Measurements from ENCODE around the gene ABHD12. TPM values are rescaled to one million over a fixed set of nuclear protein-coding genes. Genes with fewer than 3 reads are reported as not detected.

The ABHD12 gene
- total RNA-seq, 1 donor from 2014 or later: 25.9 TPM

DNA sequence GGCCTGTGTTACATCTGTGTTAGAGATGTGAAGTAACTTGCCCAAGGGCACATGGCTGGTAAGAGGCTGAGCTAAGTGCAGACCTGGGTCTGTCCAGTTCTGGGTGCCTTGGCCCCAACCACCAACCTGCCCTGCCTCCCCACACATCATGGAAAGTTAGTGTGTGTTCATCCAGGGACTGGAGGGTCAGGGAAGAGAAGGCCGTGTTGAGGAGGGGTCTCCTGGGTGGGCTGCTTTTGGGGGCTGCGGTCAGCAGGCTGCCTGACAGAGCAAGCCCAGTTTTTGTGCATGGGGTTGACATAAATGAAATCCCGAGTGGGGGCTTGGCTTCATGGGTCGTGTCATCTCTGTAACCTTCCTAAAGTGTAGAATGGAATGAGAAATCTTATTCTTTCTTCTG is 131.8 kb downstream of the ABHD12 start:
- no peak for DNase-seq (ENCODE audit: low read depth, low spot score)

DNA sequence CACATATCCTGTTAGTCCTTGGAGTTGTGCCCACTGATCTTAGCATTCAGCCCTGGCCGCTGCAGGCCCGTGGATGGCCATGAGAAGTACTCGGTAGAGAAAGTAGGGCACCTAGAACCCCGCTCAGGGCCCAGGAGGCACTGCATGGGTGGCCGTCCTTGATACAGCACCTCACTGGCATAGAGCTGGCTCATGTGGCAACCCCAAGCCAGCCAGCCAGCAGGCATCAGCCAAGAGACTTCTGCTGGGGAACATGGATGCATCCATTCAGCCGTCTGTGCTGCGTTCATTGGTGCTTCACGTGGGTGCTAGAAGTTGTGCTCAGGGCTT is 132.2 kb downstream of the ABHD12 start:
- no peak for DNase-seq (ENCODE audit: low read depth, low spot score)

DNA sequence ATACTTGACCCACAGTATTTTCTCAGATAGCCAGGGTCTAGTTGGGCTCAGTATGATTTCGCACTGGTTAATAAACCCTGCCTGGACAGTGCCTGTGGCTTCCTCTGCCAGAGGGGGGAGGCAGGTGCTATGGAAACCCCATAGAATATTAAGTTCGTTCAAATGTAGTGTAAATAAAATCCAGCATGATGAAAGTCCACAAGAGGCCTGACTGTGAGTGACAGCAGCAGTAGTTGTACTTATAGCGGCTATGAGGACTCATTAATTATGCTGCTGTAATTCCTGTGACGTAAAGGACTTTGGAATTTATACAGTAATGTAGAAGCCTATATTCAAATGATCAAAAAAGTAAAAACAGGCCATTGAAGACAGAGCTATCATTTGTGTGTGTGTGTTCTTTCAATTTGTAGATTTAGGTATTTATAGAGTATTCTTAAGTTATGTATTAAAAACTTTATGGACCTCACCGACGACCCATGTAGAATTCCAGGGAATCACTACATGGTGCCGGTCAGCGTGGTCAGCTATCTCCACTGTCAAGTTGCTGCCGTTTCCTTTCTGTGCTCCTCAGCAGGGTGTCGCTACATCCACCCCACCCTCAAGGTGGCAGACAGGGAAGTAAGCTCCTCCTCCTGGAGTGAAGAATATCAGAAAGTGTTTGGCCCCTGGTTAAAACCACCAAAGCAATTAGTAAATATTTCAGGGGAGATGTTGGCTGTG is 132.7 kb downstream of the ABHD12 start:
- DNase-seq (ENCODE audit: low read depth, low spot score): no peak

DNA sequence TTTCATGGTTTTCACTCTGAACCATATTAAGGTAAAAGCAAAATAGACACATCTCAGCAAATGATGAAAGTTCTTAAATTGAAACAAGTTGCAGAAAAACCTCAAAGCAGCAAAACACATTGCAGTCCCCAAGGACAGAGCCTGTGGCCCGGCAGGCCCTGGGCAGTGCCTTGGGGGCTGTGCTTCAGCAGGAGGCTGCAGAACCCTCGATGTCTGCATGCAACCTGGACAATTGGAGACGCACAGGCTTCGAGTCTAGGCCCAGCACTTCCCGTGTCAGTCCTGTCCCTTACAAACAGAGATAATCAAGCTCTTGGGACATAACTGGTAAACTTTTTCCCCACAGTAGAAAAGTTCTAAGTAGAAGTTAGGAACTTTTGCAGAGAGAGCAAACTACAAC is 133.5 kb downstream of the ABHD12 start:
- DNase-seq (ENCODE audit: low read depth, low spot score): no peak

DNA sequence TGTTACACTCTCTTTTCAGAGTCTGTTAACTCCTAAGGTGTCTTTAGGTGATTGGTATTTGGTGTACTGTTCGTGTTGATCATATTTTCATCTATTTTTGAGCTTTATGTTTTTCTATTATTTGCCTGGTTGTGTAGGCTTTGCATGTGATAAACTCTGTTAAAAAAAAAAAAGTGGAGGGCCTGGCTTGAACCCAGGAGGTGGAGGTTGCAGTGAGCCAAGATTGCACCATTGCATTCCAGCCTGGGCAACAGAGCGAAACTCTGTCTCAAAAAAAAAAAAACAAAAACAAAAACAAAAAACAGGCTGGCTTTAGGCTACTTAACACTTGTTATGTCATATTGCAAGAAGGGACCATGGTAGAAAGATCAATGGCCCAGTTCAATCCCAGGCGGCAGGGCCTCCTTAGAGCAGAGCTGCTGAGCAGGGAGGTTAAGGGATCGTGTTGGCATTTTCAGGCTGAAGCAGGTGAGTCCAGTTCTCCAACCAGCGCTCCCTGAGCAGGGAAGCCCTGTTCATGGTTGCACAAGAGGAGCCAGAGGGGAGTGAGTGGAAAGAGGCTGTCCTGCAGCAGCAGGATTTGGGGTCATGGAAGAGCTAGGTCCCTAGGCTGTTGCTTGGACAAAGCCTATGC is 134.3 kb downstream of the ABHD12 start:
- DNase-seq (ENCODE audit: low read depth, low spot score): no peak

DNA sequence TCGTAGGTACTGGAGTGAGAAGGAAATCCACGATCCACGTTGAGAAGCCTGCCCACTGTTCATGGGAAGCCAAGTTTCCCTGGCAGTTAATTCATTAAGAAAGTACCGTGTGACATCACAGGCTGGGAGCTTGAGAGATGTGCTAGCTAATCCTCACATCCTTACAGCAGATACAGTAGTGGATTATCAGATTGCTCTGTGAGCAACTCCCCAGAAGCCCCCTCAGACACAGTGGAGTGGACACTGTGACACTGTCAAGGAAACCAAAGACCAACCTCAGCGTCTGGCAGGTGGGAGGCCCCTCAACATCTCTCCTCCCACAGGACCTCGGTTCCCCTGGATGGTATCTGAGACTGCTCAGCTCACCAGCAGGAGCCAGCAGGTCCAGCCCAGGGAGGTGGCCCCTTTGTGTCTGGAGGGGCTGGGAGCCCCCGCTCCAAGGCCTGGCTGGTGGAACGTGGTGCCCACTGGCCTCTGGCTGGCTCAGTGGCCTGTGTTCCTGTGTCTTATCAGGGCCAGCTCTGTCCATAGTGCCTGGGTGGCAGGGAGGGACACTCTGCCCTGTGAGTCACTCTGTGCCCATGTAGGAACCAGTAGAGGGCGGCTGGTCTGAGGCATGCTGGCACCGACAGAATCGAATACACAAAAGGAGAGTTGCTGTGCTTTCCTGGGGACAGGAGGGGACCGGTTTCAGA is 135.5 kb downstream of the ABHD12 start:
- no peak for DNase-seq (ENCODE audit: low read depth, low spot score)

DNA sequence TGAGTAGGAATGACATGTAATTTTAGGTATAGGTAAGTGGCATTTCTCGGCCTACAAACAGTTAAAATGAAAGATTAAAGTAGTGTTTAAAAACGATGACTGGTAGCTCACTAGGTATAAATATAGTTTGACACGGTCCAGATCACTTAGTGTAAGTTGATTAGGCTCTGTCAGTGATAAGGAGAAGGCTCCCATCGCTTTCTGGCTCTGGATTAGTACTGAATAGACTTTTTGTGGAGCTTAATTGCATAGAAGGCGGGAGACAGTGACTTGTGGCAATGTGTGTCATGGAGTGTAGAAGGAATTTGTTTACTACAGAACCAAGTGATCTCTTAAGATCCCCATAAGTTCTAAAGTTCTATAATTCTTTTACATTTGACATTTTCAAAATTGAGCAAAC is 136.1 kb downstream of the ABHD12 start:
- DNase-seq (ENCODE audit: low read depth, low spot score): no peak

DNA sequence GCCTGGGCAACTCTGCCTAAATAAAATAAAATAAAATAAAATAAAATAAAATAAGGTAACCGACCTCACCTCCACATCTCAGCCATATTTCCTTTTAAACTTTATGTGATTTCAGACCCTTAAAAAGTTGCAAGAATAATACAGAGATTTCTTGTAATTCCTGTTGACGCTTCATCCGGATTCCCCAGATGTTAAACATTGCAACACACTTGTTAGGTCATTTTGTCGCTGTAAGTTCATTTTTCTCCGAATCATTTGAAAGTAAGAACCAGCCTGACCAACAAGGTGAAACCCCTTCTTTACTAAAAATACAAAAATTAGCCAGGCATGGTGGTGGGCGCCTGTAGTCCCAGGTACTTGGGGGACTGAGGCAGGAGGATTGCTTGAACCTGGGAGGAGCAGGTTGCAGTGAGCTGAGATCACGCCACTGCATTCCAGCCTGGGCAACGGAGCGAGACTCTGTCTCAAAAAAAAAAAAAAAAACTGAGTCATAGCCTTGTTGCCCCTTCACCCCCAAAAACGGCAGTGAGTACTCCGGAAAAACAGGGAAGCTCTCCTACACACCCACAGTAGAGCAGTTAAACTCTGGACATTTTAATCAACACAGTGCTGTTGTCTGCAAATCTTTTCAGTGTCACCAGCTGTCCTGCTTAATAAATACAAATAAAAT is 136.9 kb downstream of the ABHD12 start:
- DNase-seq (ENCODE audit: low read depth, low spot score): no peak

DNA sequence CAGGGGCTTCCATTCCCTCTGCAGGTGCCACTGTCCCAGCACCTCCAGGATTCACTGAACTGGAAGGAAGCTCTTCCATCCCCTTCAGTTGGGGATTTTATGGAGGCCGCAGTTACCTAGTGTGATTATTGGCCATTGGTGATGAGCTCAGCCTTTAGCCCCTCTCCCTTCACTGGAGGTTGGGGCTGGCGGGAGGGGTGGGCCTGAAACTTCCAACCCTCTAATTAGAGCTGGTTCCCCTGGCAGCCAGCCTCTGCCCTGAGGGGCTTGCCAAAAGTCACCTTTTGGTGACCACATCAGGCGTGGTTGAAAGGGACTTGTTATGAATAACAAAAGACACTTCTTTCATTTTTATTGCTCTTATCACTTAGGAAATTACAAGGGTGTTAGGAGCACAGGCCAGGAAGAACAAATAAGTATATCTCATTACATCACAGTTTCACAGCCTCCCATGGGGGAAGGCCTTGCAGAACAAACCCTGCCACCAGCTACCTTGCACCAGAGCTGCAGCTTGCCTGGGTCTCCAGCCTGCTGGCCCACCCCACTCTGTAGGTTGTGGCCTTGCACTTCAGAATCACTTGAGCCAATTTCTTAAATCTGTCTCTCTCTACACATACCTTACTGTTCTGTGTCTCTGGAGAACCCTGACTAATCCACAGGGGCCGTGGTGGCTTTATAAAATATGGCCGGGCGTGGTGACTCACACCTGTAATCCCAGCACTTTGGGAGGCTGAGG is 137.8 kb downstream of the ABHD12 start:
- no peak for DNase-seq (ENCODE audit: low read depth, low spot score)

DNA sequence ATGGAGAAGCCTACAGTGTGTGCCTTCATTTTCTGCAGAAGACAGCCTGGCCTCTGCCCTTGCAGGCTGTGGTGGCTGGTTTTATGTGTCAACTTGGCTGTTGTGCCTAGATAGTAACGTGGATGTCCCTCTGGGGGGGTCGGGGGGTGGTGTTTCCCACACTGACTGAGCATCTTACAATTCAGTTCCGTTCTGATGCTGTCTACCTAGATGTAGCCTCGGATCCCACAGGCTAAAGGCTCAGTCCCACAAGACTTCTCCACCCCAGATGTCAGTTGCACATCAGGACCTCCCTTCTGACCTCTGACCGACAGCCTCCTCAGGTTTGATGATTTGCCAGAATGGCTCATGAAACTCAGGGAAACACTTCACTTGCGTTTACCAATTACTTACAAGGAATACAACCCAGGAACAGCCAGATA is 138.4 kb downstream of the ABHD12 start:
- no peak for DNase-seq (ENCODE audit: low read depth, low spot score)

DNA sequence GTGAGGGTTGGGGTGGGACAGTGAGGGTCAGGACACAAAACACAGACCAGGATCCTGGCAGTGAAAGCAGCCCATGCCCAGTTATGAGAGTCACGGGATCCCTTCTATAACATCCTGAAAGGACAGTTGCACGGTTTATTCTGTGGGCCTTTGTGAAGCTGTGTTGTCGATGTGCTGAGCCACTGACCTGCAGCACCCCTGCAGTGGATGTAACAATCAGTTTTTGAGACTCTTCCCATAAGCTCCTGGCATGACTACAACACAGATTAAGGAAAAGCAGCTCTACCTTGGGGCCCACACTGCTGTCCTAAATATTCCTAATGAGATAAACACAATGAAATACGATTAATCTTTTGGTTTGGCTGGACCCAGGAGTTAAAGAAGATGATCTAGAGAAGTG is 139.1 kb downstream of the ABHD12 start:
- DNase-seq (ENCODE audit: low read depth, low spot score): no peak

DNA sequence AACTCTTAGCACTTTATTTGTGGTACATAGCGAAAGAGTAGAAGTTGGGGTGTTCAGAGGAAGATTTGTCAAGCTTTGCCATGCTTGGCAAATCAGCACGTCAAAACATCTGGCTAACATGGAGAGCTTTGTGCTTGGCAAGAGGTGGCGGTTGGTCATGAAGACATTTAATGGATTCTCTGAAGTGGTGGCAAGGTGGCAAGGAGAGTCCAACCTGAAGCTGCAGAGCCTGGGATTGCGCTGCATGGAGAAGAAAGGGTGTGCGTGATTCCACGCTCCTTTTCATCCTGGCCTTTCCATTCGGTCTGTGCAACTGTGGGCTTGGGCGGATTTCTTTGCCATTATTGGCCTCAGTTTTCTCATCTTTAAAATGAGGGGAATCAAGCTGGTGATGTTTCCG is 139.6 kb downstream of the ABHD12 start:
- DNase-seq (ENCODE audit: low read depth, low spot score): no peak

DNA sequence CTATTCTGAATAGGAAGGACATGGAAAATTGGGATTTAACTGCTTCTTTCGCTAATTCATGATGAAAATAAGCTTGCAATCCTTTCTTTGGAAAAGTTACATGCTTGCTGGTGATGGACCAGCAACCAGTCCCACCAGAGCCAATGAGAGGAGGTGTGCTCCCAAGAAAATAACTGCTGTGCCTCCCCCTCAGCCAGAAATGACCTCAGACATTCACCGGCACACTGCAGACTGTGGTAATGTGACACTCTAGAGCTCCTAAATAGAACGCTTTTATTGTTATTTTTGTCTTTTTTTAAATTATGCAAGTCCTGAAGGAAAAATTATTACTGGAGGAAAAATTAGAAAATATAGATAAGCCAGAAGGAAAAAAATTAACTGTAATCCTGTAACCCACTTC is 140.1 kb downstream of the ABHD12 start:
- DNase-seq (ENCODE audit: low read depth, low spot score): no peak

Other genes with a start within 250 kb of the ABHD12 start
- gene ENTPD6, start 195.1 kb downstream of the ABHD12 start, total RNA-seq: 56.3 and 68.0 TPM in 2 replicates
- gene PYGB, start 142.8 kb downstream of the ABHD12 start, total RNA-seq: 107 and 111 TPM in 2 replicates
- gene GINS1, start 16.8 kb upstream of the ABHD12 start, total RNA-seq: 20.0 and 34.6 TPM in 2 replicates
- gene NINL, start 194.7 kb upstream of the ABHD12 start, total RNA-seq: 6.9 and 10.1 TPM in 2 replicates
- gene NANP, start 233.2 kb upstream of the ABHD12 start, total RNA-seq: 10.0 and 10.2 TPM in 2 replicates

Measured in pulmonary artery endothelial cell (primary cell).